Measurements from ENCODE around the gene CFAP46.

Gene CFAP46

GRCh38 chr10:132911786-132912097 is 30.6 kb downstream of the CFAP46 start:
- no peak for TF ChIP-seq CTCF (IDR thresholded peaks at IDR 0.05; ENCODE audit: control insufficient read depth, extremely low read depth, insufficient read depth)
- no peak overlapping the region for H3K4me3 ChIP-seq (ENCODE audit: low read depth, low read length)
- DNase-seq (ENCODE audit: low read depth), result no peak

- no peak for DNase-seq (ENCODE audit: low read depth)
- TF ChIP-seq CTCF (IDR thresholded peaks at IDR 0.05; ENCODE audit: control insufficient read depth, extremely low read depth, insufficient read depth), result no peak
- no peak overlapping the region for H3K4me3 ChIP-seq (ENCODE audit: low read depth, low read length)
Measured at GRCh38 chr10:132910901-132911785, 31.2 kb downstream of the CFAP46 start.

GRCh38 chr10:132910186-132910880 is 32.0 kb downstream of the CFAP46 start:
- no peak overlapping the region for H3K4me3 ChIP-seq (ENCODE audit: low read depth, low read length)
- DNase-seq (ENCODE audit: low read depth), result no peak
- no peak for TF ChIP-seq CTCF (IDR thresholded peaks at IDR 0.05; ENCODE audit: control insufficient read depth, extremely low read depth, insufficient read depth)

GRCh38 chr10:132909491-132910071 is 32.8 kb downstream of the CFAP46 start:
- no peak for TF ChIP-seq CTCF (IDR thresholded peaks at IDR 0.05; ENCODE audit: control insufficient read depth, extremely low read depth, insufficient read depth)
- DNase-seq (ENCODE audit: low read depth), result no peak
- H3K4me3 ChIP-seq (ENCODE audit: low read depth, low read length), result no peak overlapping the region

- DNase-seq (ENCODE audit: low read depth), result no peak
- TF ChIP-seq CTCF (IDR thresholded peaks at IDR 0.05; ENCODE audit: control insufficient read depth, extremely low read depth, insufficient read depth), result no peak
Measured at GRCh38 chr10:132908621-132909295, 33.6 kb downstream of the CFAP46 start.

GRCh38 chr10:132907821-132908620 is 34.3 kb downstream of the CFAP46 start:
- no peak for TF ChIP-seq CTCF (IDR thresholded peaks at IDR 0.05; ENCODE audit: control insufficient read depth, extremely low read depth, insufficient read depth)
- DNase-seq (ENCODE audit: low read depth), result no peak
- no peak overlapping the region for H3K4me3 ChIP-seq (ENCODE audit: low read depth, low read length)

More at GRCh38 chr10:132908621-132909295, 33.6 kb downstream of the CFAP46 start:
- no peak overlapping the region for H3K4me3 ChIP-seq (ENCODE audit: low read depth, low read length)

All from LNCaP clone FGC (cell line).